KG1 (cell line): ENCODE measurements around the gene ACCS.

Experiments
- DNase-seq: peaks from one replicate; lab custom pipeline; 2025; lab: John Stamatoyannopoulos, UW

Gene ACCS

DNA sequence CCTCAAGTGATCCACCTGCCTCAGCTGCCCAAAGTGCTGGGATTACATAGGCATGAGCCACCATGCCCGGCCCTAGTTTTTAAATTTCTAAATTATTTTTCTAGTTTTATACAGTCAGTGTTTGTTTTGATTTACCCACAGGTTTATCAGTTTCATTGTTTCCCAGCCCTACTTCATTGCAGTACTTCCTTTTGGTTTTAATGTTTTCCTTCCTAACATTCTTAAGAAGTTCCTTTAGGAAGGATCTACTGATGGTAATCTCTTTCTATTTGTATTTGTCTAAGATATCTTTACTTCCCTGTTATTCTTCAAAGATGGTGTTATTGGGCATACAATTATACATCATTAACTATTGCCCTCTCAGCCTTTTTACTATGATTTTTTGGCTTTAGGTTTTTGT lies 24.5 kb downstream of the ACCS start:
- no peak for DNase-seq

GRCh38 chr11:44094260-44094868 lies 28.3 kb downstream of the ACCS start:
- peak; percentile 43 for DNase-seq

DNA sequence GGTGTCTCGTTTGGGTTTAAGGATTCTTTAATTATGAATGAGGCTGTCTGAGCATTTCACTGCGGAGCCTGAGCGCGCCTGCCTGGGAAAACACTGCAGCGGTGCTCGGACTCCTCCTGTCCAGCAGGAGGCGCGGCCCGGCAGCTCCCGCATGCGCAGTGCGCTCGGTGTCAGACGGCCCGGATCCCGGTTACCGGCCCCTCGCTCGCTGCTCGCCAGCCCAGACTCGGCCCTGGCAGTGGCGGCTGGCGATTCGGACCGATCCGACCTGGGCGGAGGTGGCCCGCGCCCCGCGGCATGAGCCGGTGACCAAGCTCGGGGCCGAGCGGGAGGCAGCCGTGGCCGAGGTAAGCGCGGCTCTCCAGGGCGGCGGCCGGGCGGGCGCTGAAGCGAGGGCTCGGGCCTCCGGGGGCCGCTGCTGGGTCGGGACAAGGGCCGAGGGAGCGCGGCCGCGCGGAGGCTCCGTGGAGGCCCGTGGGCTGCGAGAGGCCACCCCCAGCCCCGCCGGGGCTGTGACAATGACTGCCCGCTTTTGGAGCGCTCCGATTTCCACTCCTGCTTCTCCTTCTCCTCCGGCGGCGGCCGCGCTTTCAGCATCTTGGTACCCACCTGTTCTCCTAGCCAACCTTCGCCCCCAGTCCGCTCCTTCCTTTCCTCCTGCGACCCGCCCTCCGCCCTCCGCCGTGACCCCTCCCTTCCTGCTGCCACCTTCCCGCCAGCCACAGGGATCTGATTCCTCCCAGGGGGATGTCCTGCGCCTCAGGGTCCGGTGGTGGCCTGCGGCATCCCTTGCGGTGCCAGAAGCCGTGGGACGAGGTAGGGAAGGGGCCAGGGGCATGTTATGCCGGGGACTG lies 29.7 kb downstream of the ACCS start, which contains the start of gene EXT2:
EXT2 (plus strand) TSS at position 173 of the 854 bp plus-strand sequence. CDS start 12,035 bp downstream, outside the sequence.
- peak; percentile 35 for DNase-seq

- DNase-seq = no peak
Observed at GRCh38 chr11:44096360-44097185, 30.5 kb downstream of the ACCS start.

- no peak for DNase-seq
Observed at GRCh38 chr11:44097821-44098220, 31.8 kb downstream of the ACCS start.

DNA sequence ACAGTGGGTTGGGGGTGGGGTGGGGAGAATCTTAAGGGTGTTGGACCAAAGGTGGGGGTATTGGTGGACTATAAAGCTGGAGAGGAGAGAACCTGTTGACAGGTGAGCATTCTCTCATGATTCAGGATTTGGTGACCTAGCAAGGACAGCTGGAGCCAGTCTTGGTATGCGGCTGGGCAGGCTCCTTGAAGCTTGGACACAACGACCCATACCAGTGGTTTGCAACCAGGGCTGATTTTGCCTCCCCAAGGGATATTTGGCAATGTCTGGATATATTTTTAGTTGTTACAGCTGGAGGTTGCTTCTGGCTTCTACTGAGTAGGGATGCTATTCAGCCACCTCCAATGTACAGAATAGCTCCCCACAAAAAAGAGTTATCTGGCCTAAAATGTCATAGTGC lies 35.0 kb downstream of the ACCS start:
- DNase-seq = no peak

GRCh38 chr11:44104481-44105294 lies 38.6 kb downstream of the ACCS start:
- no peak for DNase-seq

DNA sequence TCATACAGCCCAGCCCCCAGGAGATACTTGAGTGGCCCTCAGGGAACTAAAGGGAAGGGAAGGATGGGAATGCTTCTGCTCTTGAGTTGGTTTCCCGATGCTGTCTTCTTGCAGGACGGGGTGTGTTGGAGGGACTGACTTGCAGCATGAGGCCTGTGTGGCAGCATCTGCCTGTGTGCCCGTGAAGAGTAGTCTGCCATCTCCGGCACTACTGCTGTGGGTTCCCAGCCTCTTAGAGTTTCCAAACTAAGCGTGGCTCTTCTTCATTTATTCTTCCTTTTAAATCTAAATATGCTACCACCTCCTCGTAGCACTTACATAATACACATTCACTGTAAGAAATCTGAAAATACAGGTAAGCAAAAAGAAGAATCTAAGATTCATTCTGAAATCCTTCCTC lies 42.2 kb downstream of the ACCS start:
- DNase-seq = no peak

GRCh38 chr11:44110231-44110679 lies 44.2 kb downstream of the ACCS start:
- DNase-seq = peak; percentile 40

DNA sequence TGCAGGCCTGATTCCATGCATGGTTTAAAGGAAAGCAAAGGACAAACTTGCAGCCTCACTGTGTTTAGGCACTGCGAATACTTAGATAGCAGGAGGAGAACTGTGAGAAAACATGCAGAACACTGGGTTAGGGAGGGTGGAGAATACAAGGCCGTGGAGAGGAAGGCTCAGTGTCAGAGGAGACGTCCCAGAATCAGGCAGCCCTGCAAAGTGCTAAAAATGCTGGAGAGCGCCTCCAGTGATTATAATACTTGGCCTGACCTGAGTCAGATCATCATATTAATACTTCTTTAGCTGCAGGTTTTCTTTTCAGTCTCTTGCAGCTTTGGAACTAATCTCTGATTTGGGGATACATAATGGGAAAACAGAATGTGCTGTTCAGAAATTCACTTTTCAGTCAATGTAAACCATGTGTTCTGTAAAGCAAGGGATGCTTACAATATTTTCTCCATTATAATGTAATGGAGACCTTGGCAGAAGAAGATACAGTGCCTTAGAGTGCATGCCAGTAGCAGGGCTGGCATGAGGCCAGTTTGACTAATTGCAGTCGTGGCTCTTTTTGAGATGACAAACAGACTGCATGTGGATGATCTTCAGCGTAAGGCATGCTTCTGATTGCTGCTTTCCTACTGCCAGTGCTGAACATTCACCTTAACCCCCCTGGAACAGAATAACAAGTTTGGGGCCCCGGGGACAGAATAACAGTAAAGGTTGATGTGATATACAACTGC lies 46.2 kb downstream of the ACCS start:
- DNase-seq = no peak

DNA sequence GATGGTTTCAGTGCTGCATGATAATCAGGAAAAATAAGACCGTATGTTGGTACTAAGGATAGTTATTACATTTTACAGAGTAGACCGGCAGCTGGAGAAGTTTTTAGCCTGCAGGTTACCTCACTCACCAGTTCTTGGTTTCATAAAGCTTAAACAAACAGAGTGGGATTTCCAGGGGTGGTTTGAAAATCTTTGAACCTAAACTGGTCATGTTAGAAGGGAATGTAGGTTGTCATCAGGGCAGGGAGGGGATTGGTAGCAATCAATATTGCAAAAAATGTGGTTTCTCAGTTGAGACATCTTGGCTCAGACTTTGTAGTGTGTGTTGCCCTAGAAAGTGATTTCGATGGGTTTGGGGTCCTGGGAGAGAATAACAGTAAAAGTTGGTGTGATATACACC lies 46.9 kb downstream of the ACCS start:
- no peak for DNase-seq

GRCh38 chr11:44113572-44113971 lies 47.5 kb downstream of the ACCS start:
- DNase-seq = no peak

DNA sequence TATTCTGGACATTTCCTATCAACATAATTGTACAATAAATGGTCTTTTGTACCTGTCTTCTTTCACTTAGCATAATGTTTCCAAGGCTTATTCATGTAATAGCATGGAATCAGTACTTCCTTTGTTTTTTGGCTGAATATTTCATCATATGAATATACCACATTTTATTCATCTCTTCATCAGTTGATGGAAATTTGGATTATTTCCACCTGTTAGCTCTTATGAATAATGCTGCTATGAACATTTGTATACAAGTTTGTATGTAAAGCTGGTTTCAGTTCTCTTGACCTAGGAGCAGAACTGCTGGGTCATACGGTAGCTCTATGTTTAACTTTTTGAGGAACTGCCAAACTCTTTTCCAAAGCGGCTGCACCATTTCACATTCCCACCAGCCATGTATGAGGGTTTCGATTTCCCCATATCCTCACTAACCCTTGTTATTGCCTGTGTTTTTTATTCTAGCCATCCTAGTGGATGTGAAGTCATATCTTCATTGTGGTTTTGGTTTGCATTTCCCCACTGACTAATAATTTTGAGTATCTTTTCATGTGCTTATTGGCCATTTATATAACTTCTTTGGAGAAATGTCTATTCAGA lies 50.3 kb downstream of the ACCS start:
- no peak for DNase-seq

GRCh38 chr11:44120169-44120568 lies 54.1 kb downstream of the ACCS start:
- DNase-seq = no peak

- no peak for DNase-seq
Observed at GRCh38 chr11:44125598-44125997, 59.5 kb downstream of the ACCS start.

- no peak for DNase-seq
Observed at GRCh38 chr11:44126304-44126703, 60.2 kb downstream of the ACCS start.

DNA sequence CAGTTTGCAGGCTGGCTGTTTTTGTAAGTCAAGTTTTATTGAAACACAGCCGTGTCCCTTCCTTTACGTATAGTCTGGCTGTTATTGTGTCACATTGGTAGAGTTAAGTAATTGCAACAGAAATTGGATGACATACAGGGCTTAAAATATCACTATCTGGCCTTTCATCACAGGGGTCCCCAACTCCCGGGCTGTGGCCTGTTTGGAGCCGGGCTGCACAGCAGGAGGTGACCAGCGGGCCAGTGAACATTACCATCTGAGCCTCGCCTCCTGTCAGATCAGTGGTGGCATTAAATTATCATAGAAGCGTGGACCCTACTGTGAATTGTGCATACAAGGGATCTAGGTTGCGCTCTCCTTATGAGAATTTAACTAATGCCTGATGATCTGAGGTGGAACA lies 61.1 kb downstream of the ACCS start:
- DNase-seq = no peak

- no peak for DNase-seq
Observed at GRCh38 chr11:44128729-44129128, 62.7 kb downstream of the ACCS start.

DNA sequence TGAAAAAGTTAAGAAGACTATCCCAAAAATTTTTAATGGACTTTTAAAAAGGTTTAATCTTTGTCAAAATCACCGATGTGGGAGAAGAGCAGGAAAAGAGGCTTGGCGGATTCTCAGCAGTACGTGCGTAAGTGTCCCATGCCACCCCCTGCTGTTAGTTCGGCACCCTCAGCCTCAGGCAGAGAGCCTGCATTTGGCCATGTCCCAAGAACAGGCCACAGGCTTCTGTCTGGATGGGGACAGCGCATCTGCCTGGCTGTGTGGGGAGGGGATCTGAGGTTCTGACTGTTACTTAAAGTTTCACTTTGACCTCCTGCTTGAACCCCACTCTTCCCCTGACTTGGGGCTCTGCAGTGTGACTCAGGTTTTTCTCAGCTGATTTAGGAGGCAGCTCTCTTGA lies 64.7 kb downstream of the ACCS start:
- DNase-seq = no peak

GRCh38 chr11:44133335-44133946 lies 67.4 kb downstream of the ACCS start:
- DNase-seq = peak; percentile 2
